ENCODE measurements around the gene ZNF438.

ZNF438 gene

DNA sequence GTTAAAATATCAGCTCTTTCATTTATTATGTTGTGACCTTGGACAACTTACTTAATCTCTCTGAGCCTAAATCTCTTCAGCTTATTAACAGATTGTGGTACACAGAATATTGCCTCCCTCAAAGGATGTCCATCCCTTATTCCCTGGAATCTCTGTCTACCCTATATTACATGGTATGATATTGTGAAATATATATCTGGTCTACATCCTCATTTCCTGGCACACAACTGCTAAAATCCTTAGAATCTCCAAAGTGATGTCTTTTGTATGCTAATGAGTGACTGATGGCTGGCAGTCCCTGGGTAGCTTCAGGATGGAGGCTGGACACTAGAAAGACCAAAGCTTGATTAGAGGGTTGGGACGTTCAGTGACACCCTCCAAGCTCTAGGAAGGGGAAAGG lies 25.8 kb downstream of the ZNF438 start:
- Histone ChIP-seq H3K4me2 (ENCODE audit: low read length) (no peak overlapping the region), H3K4me1 (ENCODE audit: control insufficient read depth, low read length) (no peaks in the 10 kb centered on the region), H3K9me3 (ENCODE audit: control insufficient read depth, insufficient read depth, low read length) (no peaks in the 10 kb centered on the region), H3F3A (ENCODE audit: control insufficient read depth, insufficient read depth) (no peaks in the 10 kb centered on the region), H3K27me3 (ENCODE audit: control insufficient read depth, low read length) (no peaks in the 10 kb centered on the region), H3K9me2 (replicated peaks; ENCODE audit: control insufficient read depth, low read length) (no peaks in the 10 kb centered on the region), H3K4me3 (ENCODE audit: low read length) (no peak overlapping the region), H3K36me3 (ENCODE audit: control insufficient read depth, low read length) (no peaks in the 10 kb centered on the region), H3K79me2 (ENCODE audit: control insufficient read depth, low read length) (no peaks in the 10 kb centered on the region), H3K27ac (ENCODE audit: low read depth, low read length) (no peak overlapping the region), H4K20me1 (ENCODE audit: control insufficient read depth, insufficient read depth, low read depth, low read length) (no peaks in the 10 kb centered on the region)
- TF ChIP-seq EZH2phosphoT487 (IDR thresholded peaks at IDR 0.05; ENCODE audit: borderline replicate concordance, low read length), result no peak

DNA sequence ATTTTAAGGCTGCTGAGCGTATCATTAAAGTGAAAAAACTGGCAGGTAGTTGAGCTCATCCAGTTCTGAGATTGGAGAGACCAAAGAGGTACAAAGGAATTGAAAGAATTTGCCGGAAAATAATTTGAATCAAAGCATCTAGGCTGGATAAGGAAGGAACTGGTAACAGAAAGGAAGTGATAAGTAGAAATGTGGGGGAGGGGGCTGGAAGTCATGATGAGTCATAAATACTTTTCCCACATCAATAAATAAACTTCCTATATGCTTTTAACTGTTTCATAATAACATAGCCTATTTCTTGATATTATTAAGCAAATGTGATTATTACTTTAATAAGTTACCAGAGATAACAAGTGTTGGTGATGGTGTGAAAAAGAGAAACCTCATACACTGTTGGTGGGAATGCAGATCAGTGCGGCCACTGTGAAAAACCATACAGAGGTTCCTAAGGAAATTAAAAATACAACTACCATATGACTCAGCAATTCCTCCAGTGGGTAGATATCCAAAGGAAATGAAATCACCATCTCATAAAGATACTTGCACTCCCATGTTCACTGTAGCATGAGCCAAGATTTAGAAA lies 27.0 kb downstream of the ZNF438 start:
- Histone ChIP-seq H4K20me1 (ENCODE audit: control insufficient read depth, insufficient read depth, low read depth, low read length) (no peaks in the 10 kb centered on the region), H3K4me2 (ENCODE audit: low read length) (no peak overlapping the region), H3K4me3 (ENCODE audit: low read length) (no peak overlapping the region), H3K36me3 (ENCODE audit: control insufficient read depth, low read length) (no peaks in the 10 kb centered on the region), H3F3A (ENCODE audit: control insufficient read depth, insufficient read depth) (no peaks in the 10 kb centered on the region), H3K4me1 (ENCODE audit: control insufficient read depth, low read length) (no peaks in the 10 kb centered on the region), H3K27ac (ENCODE audit: low read depth, low read length) (no peak overlapping the region), H3K9me3 (ENCODE audit: control insufficient read depth, insufficient read depth, low read length) (no peaks in the 10 kb centered on the region), H3K9me2 (replicated peaks; ENCODE audit: control insufficient read depth, low read length) (no peaks in the 10 kb centered on the region), H3K27me3 (ENCODE audit: control insufficient read depth, low read length) (no peaks in the 10 kb centered on the region), H3K79me2 (ENCODE audit: control insufficient read depth, low read length) (no peaks in the 10 kb centered on the region)
- no peak for TF ChIP-seq EZH2phosphoT487 (IDR thresholded peaks at IDR 0.05; ENCODE audit: borderline replicate concordance, low read length)
- TF ChIP-seq, protein P1, sequence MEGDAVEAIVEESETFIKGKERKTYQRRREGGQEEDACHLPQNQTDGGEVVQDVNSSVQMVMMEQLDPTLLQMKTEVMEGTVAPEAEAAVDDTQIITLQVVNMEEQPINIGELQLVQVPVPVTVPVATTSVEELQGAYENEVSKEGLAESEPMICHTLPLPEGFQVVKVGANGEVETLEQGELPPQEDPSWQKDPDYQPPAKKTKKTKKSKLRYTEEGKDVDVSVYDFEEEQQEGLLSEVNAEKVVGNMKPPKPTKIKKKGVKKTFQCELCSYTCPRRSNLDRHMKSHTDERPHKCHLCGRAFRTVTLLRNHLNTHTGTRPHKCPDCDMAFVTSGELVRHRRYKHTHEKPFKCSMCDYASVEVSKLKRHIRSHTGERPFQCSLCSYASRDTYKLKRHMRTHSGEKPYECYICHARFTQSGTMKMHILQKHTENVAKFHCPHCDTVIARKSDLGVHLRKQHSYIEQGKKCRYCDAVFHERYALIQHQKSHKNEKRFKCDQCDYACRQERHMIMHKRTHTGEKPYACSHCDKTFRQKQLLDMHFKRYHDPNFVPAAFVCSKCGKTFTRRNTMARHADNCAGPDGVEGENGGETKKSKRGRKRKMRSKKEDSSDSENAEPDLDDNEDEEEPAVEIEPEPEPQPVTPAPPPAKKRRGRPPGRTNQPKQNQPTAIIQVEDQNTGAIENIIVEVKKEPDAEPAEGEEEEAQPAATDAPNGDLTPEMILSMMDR (IDR thresholded peaks at IDR 0.05; ENCODE audit: low read depth, low read length, poor library complexity, severe bottlenecking), result no peak

DNA sequence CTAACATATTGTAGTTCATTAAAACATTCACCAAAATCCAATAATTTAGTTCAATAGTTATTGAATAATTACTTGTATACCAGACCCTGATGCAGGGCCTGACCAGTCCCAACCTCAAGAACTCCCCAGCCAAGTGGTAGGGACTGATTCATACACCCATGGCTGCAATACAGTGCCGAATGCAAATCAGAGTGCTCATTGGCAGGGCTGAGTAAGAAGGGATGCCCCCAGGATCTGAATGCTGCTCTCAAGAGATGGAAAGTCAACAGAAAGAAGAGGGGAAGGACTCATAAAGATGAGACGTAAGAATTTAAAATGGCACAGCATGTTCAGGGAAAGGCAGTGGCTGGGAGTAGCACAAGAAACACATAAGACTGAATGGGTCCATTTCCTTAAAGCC lies 29.9 kb downstream of the ZNF438 start:
- Histone ChIP-seq H3K9me2 (replicated peaks; ENCODE audit: control insufficient read depth, low read length) (no peaks in the 10 kb centered on the region), H3K4me2 (ENCODE audit: low read length) (no peak overlapping the region), H3K4me1 (ENCODE audit: control insufficient read depth, low read length) (no peaks in the 10 kb centered on the region), H3F3A (ENCODE audit: control insufficient read depth, insufficient read depth) (no peaks in the 10 kb centered on the region), H3K79me2 (ENCODE audit: control insufficient read depth, low read length) (no peaks in the 10 kb centered on the region), H3K36me3 (ENCODE audit: control insufficient read depth, low read length) (no peaks in the 10 kb centered on the region), H3K9me3 (ENCODE audit: control insufficient read depth, insufficient read depth, low read length) (no peaks in the 10 kb centered on the region), H3K4me3 (ENCODE audit: low read length) (no peak overlapping the region), H3K27me3 (ENCODE audit: control insufficient read depth, low read length) (no peaks in the 10 kb centered on the region), H3K27ac (ENCODE audit: low read depth, low read length) (no peak overlapping the region), H4K20me1 (ENCODE audit: control insufficient read depth, insufficient read depth, low read depth, low read length) (no peaks in the 10 kb centered on the region)
- TF ChIP-seq EZH2phosphoT487 (IDR thresholded peaks at IDR 0.05; ENCODE audit: borderline replicate concordance, low read length), result no peak
- TF ChIP-seq, protein P1 (IDR thresholded peaks at IDR 0.05; ENCODE audit: low read depth, low read length, poor library complexity, severe bottlenecking), result no peak

DNA sequence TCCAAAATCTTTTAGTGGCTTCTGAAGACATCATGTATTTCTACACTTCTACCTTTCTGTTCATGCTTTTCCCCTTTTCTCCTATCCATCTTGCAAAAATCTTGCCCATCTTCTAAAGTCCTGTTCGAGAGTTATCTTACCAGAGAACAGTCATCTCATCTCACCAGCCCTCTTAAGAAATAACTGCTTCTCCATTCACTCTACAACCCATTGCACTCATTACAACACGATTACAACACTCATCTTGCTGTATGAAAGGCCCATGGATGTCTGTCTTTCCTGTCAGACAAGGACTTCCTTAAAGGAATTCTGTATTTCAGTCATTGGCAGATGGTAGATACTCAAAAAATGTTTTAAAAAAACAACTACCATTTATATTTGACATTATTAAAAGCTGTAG lies 30.8 kb downstream of the ZNF438 start:
- Histone ChIP-seq H3K4me3 (ENCODE audit: low read length) (no peak overlapping the region), H3K9me3 (ENCODE audit: control insufficient read depth, insufficient read depth, low read length) (no peaks in the 10 kb centered on the region), H3K9me2 (replicated peaks; ENCODE audit: control insufficient read depth, low read length) (no peaks in the 10 kb centered on the region), H3K27ac (ENCODE audit: low read depth, low read length) (no peak overlapping the region), H3K4me1 (ENCODE audit: control insufficient read depth, low read length) (no peaks in the 10 kb centered on the region), H4K20me1 (ENCODE audit: control insufficient read depth, insufficient read depth, low read depth, low read length) (no peaks in the 10 kb centered on the region), H3K79me2 (ENCODE audit: control insufficient read depth, low read length) (no peaks in the 10 kb centered on the region), H3K4me2 (ENCODE audit: low read length) (no peak overlapping the region), H3K27me3 (ENCODE audit: control insufficient read depth, low read length) (no peaks in the 10 kb centered on the region), H3F3A (ENCODE audit: control insufficient read depth, insufficient read depth) (no peaks in the 10 kb centered on the region), H3K36me3 (ENCODE audit: control insufficient read depth, low read length) (no peaks in the 10 kb centered on the region)
- TF ChIP-seq, protein P1 (IDR thresholded peaks at IDR 0.05; ENCODE audit: low read depth, low read length, poor library complexity, severe bottlenecking), result no peak
- no peak for TF ChIP-seq EZH2phosphoT487 (IDR thresholded peaks at IDR 0.05; ENCODE audit: borderline replicate concordance, low read length)

Measured in DOHH2 (cell line).